ENCODE data around the gene UGCG. TPM values are rescaled to one million over a fixed set of nuclear protein-coding genes. Genes with fewer than 3 reads are reported as not detected.

Gene UGCG
- polyA plus RNA-seq, 3 donors, result 66.8 to 86.1 (median 78.8) TPM

DNA sequence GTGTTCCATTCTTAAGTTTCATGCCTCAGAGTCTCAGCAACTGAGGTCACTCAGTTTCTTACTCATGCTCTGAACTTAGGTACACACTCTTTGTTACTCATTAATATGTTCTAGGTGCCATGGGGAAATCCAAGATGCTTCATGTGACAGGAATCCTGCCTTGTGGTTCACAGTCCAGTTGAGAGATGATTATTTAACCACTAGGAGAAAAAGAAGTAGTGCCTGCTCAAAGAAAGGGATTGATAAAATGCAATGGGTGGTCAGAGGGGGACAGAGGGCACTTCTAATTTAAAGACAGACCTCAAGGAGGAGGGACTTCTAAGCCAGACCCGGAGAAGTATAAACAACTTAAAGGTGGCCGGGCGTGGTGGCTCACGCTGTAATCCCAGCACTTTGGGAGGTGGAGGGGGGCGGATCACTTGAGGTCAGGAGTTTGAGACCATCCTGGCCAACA is 69.0 kb downstream of the UGCG start:
- peak in 1 of 11 donors; percentile 40 for DNase-seq (ENCODE audit: extremely low read depth in 1 of 11, low read depth in 9 of 11, low spot score in 4 of 11)

DNA sequence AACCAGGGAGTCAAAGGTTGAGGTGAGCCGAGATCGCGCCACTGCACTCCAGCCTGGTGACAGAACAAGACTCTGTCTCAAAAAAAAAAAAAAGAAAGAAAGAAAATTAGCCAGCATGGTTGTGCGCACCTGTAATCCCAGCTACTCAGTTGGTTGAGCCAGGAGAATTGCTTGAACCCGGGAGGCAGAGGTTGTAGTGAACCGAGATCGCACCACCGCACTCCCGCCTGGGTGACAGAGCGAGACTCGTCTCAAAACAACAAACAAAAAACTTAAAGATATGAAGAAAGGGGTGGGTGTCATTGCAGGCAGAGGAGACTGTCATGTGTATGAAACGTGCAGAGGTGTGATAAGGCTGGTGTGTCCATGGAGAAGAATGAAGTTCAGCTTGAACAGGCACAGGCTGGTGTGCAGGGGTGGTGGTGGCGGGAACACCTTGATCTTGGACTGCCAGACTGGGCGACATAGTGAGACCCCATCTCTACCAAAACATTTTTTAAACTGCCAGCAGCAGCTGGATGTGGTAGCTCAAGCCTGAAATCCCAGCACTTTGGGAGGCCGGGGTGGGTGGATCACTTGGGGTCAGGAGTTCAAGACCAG is 69.6 kb downstream of the UGCG start:
- no peak for DNase-seq (ENCODE audit: extremely low read depth in 1 of 11, low read depth in 9 of 11, low spot score in 4 of 11)

- no peak for DNase-seq (ENCODE audit: extremely low read depth in 1 of 11, low read depth in 9 of 11, low spot score in 4 of 11)
These were observed 70.3 kb downstream of the UGCG start for GRCh38 chr9:111966861-111967291.

GRCh38 chr9:111967621-111968020 is 71.0 kb downstream of the UGCG start:
- no peak for DNase-seq (ENCODE audit: extremely low read depth in 1 of 11, low read depth in 9 of 11, low spot score in 4 of 11)

DNA sequence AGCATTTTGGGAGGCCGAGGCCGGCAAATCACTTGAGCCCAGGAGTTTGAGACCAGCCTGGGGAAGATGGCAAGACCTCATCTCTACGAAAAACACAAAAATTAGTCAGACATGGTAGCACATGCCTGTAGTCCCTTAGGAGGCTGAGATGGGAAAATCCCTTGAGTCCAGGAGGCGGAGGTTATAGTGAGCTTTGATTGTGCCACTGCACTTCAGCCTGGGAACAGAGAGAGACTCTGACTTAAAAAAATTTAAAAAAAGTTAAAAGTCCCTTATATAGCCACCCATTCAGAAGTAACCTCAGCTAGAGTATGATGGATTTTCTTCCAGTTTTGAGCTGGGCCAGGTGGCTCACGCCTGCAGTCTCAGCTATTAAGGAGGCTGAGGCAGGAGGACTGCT is 72.4 kb downstream of the UGCG start:
- no peak for DNase-seq (ENCODE audit: extremely low read depth in 1 of 11, low read depth in 9 of 11, low spot score in 4 of 11)

DNA sequence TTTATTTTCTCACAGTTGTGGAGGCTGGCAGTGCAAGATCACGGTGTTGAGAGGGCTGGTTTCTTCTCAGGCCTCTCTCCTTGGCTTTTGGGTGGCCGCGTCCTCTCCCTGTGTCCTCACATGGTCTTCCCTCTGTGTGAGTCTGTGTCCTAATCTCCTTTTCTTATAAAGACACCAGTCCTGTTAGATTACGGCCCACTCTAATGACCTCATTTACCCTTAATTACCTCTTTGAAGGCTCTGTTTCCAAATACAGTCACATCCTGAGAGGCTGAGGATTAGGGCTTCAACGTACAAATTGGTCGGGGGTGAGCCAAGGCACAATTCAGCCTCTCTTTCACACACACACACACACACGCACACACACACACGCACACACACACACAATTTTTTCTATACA is 73.0 kb downstream of the UGCG start:
- DNase-seq (ENCODE audit: extremely low read depth in 1 of 11, low read depth in 9 of 11, low spot score in 4 of 11), result no peak

- no peak for DNase-seq (ENCODE audit: extremely low read depth in 1 of 11, low read depth in 9 of 11, low spot score in 4 of 11)
These were observed 74.2 kb downstream of the UGCG start for GRCh38 chr9:111970827-111971226.

DNA sequence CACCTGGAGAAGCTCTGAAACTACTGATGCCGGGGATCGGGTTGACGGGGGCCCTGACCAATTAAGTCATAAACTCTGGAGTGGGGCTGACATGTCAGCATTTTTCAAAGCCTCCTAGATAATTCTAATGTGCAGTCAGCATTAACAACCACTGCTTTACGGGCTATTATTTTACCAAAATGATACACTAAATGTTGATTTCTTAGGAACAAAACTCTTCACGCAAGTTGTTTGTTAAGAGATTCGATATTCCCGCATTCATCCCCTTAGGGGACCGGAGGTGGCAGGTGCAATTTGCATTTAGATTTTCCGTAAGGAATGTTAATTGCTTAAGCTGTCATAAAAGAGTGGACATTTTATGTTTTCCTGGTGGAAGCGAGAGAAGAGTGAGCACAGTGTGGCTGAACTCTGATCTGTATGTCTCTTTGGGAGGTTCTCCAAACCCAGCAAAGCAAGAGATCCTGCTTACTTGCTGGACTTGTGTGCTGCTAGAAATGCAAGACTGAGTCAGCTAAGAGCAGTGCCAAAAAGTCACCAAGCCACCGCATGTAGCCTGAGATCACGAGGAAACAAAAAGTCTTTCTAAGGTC is 77.6 kb downstream of the UGCG start:
- DNase-seq (ENCODE audit: extremely low read depth in 1 of 11, low read depth in 9 of 11, low spot score in 4 of 11), result peak in 2 of 11 donors; percentile 31 to 45

GRCh38 chr9:111975709-111976108 is 79.1 kb downstream of the UGCG start:
- no peak for DNase-seq (ENCODE audit: extremely low read depth in 1 of 11, low read depth in 9 of 11, low spot score in 4 of 11)

- DNase-seq (ENCODE audit: extremely low read depth in 1 of 11, low read depth in 9 of 11, low spot score in 4 of 11), result no peak
These were observed 82.0 kb downstream of the UGCG start for GRCh38 chr9:111978616-111979015.

- no peak for DNase-seq (ENCODE audit: extremely low read depth in 1 of 11, low read depth in 9 of 11, low spot score in 4 of 11)
These were observed 82.9 kb downstream of the UGCG start for GRCh38 chr9:111979561-111979960.

- DNase-seq (ENCODE audit: extremely low read depth in 1 of 11, low read depth in 9 of 11, low spot score in 4 of 11), result no peak
These were observed 83.8 kb downstream of the UGCG start for GRCh38 chr9:111980398-111980797.

- no peak for DNase-seq (ENCODE audit: extremely low read depth in 1 of 11, low read depth in 9 of 11, low spot score in 4 of 11)
These were observed 86.9 kb downstream of the UGCG start for GRCh38 chr9:111983484-111983908.

- DNase-seq (ENCODE audit: extremely low read depth in 1 of 11, low read depth in 9 of 11, low spot score in 4 of 11), result no peak
These were observed 87.6 kb downstream of the UGCG start for GRCh38 chr9:111984086-111984802.

Other genes with a start within 250 kb of the UGCG start
- gene GNG10, start 235.2 kb upstream of the UGCG start, polyA plus RNA-seq (ENCODE audit: insufficient read length in 3 of 3), result 10 to 100 TPM; 46.1 to 64.5 (median 54.7) TPM
- 1 to 10 TPM in 1 of 3 donors, under 1 TPM in 2; 0.64 to 1.4 (median 0.79) TPM for gene SHOC1, start 101.9 kb upstream of the UGCG start, polyA plus RNA-seq (ENCODE audit: insufficient read length in 3 of 3)